Astrocyte of the hippocampus (primary cell): ENCODE data around the gene ACSM2B.
"Not testable (repeated sequence)": the region's sequence is repeated elsewhere in the genome, so short reads cannot be mapped to it uniquely, and the experiment has no call there.

Experiments
- DNase-seq: peaks from one replicate; pipeline ENCODE4 v3.0.0; 2011; ENCODE audit warnings: low read depth, low spot score

The ACSM2B gene

GRCh38 chr16:20532284-20532792 is 43.8 kb downstream of the ACSM2B start:
- not testable (repeated sequence) for DNase-seq

DNA sequence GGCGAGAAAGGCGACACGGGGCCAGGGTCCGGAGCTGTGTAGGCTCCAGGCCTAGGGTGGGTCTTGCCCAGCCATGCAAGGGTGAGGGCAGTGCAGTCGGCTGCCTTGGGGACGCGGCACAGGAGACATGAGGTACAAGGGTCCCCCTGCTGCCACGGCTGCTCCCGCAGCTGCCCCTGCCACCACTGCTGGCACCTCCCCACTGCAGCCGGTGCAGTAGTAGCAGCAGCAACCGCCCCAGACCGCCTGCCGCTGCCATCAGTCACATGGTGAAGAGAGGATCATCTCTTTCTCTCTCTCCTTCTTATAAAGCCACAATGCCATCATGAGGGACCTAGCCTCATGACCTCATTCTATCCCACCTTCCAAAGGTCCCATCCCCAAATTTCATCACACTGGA is 44.4 kb downstream of the ACSM2B start:
- DNase-seq, result not testable (repeated sequence)

GRCh38 chr16:20520103-20520502 is 56.1 kb downstream of the ACSM2B start:
- DNase-seq, result no peak

DNA sequence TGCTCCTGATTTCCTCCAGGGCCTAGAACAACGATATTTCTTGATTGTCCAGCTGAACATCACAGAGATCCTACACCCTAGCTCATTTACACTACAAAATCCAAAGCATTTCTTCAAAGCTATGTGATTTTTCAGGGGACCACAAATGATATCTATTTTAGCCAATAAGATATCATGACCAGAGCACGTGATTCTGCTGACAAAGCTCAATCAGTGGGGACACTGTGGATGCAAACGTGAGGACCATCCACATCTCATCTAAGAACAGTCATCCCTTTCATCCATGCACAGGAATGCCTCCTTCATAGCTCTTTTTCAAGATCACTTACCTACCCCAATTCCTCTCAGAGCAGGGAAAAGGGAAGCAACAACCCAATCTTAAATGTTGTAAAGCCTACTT is 56.9 kb downstream of the ACSM2B start:
- no peak for DNase-seq

DNA sequence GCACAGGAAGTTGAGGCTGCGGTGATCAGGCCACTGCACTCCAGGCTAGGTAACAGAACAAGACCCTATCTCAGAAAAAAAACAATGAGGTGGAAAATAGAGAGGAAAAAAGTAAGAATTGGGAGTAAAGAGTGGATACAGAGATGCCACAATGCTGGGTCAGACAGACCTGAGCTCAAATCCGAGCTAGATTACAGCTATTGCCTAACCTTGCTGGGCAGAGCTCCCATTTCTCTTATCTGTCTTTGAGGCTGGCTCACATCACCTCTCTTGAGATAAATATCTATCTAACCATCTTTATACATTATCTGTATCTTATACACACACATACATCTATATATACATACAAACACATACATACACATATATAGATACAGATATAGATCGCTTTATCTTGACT is 59.0 kb downstream of the ACSM2B start:
- no peak for DNase-seq

DNA sequence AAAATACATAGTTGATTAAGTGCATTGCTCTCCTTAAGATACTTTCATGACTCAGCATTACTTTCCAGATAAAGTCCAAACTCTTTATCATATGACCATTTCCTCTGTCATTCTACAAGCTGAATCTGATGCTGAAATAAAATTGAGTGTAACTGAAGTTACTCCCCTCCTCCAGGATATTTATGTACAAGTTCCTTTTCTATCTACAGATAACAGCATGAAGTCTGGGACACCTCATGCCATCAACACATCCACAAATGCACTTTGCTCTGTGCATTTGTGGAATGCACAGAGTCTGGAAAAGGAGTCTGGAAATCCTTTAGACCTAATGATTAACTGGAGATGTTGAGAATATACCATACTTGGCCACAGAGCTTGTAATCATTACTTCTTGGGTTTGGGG is 60.5 kb downstream of the ACSM2B start:
- no peak for DNase-seq

DNA sequence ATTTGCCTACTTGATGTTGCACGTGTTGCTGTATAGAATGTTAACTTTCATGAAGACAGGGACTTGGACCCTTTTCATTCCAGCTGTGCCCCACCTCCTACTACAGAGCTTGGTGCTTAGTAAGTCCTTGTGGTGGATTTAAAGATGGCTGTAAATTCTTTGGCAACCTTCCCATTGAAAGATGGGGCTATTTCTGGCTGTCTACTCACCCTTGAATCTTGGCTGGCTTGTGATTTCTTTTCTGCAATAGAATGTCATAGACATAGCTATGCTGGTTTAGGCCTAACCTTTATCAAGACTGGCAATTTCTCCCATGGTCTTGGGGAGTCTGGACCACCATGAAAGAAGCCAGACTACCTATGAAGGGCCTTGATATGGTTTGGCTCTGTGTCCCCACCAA is 65.8 kb downstream of the ACSM2B start:
- DNase-seq, result no peak

GRCh38 chr16:20507280-20507679 is 68.9 kb downstream of the ACSM2B start:
- DNase-seq, result no peak

DNA sequence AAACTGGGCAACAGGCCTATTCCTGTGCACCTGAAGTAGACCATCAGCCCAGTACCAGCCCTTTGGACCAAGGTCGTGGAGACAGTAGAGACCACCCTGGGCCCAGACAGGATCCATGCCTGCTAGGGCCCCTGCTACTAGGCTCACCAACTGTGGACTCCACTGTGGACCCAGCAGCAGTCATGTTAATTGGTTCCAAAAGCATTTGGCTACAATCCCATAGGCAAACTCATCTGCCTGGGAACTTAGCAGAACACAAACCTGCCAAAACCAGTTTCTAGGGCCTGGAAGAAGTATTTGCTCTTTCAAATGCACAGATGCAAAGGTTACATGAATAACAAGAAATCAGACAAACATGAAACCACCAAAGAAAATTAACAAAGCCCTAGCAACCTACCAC is 71.7 kb downstream of the ACSM2B start:
- DNase-seq, result no peak

- not testable (repeated sequence) for DNase-seq
Measured at GRCh38 chr16:20491448-20491847, 84.7 kb downstream of the ACSM2B start.

- DNase-seq, result not testable (repeated sequence)
Measured at GRCh38 chr16:20490994-20491393, 85.2 kb downstream of the ACSM2B start.
